ENCODE results near the gene DENND6B.
"Not testable (repeated sequence)": the region's sequence is repeated elsewhere in the genome, so short reads cannot be mapped to it uniquely, and the experiment has no call there.

DENND6B gene

DNA sequence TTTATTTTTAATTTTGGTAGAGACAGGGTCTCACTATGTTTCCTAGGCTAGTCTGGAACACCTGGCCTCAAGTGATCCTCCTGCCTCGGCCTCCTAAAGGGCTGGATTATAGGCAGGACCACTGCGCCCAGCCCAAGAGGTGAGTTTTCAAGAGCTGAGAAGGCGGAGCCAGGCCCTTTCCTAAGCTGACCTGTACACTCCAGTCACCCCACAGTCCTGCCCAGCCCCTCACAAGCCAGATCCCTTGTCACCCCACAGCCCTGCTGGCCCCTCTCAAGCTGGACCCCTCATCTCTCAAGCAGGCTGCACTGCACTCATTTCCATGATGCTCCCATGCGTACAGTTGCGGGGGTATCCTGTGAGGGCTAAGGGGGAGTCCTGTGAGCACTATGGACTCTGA is 2.9 kb downstream of the DENND6B start:
- no peaks in the 10 kb centered on the region for H3K36me3 ChIP-seq (ENCODE audit: control insufficient read depth, insufficient read depth, low read length)
- WGBS, 2 experiments: 89 to 99% methylated on average over 5 of the region's 5 CpGs
- no peaks in the 10 kb centered on the region for H3K9me3 ChIP-seq (ENCODE audit: control insufficient read depth, low read length)
- H3K4me3 ChIP-seq (ENCODE audit: insufficient read depth, low read depth, low read length): no peak overlapping the region
- no peak overlapping the region for H3K27ac ChIP-seq (ENCODE audit: insufficient read depth, low read depth, low read length, poor library complexity, severe bottlenecking)
- H3K4me1 ChIP-seq (ENCODE audit: control insufficient read depth, insufficient read depth, low read length): peaks cover 5% of the 10 kb centered on the region
- H3K27me3 ChIP-seq (ENCODE audit: control insufficient read depth, insufficient read depth, low read length, poor library complexity, severe bottlenecking): peaks cover 9% of the 10 kb centered on the region

DNA sequence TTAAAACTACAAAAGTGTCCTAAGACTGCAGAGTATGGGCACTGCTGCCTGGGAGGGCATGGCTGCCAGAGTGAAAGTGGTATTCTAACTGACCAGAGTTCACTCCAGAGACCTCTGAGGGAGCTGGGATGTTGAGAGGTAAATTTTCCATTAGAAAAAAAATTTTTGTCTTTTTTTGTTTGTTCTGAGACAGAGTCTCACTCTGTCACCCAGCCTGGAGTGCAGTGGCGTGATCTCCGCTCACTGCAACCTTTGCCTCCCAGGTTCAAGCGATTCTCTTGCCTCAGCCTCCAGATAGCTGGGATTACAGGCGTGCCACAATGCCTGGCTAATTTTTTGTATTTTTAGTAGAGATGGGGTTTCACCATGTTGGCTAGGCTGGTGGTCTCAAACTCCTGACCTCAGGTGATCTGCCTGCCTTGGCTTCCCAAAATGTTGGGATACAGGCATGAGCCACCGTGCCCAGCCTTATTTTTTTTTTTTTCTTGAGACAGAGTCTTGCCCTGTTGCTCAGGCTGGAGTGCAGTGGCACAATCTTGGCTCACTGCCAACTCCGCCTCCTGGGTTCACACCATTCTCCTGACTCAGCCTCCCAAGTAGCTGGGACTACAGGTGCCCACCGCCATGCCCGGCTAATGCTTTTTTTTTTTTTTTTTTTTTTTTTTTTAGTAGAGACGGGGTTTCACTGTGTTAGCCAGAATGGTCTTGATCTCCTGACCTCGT is 4.3 kb downstream of the DENND6B start:
- H3K4me3 ChIP-seq (ENCODE audit: insufficient read depth, low read depth, low read length); H3K4me1 ChIP-seq (ENCODE audit: control insufficient read depth, insufficient read depth, low read length); H3K27me3 ChIP-seq (ENCODE audit: control insufficient read depth, insufficient read depth, low read length, poor library complexity, severe bottlenecking); H3K36me3 ChIP-seq (ENCODE audit: control insufficient read depth, insufficient read depth, low read length); H3K9me3 ChIP-seq (ENCODE audit: control insufficient read depth, low read length); H3K27ac ChIP-seq (ENCODE audit: insufficient read depth, low read depth, low read length, poor library complexity, severe bottlenecking): not testable (repeated sequence)
- WGBS, 2 experiments: 91 to 94% methylated on average over 8 of the region's 10 CpGs

DNA sequence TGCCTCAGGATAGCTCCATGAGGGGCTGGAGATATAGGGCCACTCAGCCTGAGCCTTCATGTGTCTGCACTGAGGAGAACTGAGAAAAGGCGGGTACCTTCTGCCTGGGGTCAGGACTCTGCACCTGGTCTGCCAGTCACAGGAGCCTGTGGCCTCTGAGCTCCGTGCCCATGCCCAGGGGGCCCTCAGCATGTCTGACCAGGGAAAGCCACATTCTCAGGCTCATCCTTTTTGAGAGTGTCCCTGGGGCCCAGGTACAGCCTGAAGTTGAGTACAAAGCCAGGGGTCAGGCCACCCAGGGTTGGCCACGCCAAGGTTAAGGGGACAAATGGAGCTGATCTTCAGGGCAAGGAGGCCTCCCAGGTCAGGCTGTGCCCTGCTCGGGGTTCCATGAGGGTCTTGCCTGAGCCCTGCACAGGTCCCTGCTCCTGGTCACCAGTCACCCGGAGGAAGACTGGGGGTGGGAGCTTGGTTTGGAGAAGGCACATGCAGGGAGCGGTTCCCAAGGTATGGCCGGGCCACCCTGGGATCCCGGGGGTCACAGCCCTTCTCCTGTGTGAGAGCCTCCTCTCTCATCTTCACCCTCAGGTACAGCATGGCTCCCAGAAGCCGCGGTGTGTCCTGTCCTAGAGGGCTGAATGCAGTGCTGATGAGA is 6.0 kb downstream of the DENND6B start:
- H3K4me1 ChIP-seq (ENCODE audit: control insufficient read depth, insufficient read depth, low read length): peaks cover under 1% of the 10 kb centered on the region
- no peaks in the 10 kb centered on the region for H3K9me3 ChIP-seq (ENCODE audit: control insufficient read depth, low read length)
- H3K4me3 ChIP-seq (ENCODE audit: insufficient read depth, low read depth, low read length): no peak overlapping the region
- H3K27ac ChIP-seq (ENCODE audit: insufficient read depth, low read depth, low read length, poor library complexity, severe bottlenecking): no peak overlapping the region
- no peaks in the 10 kb centered on the region for H3K36me3 ChIP-seq (ENCODE audit: control insufficient read depth, insufficient read depth, low read length)
- peaks cover 2% of the 10 kb centered on the region for H3K27me3 ChIP-seq (ENCODE audit: control insufficient read depth, insufficient read depth, low read length, poor library complexity, severe bottlenecking)
- 92 to 94% methylated on average over 10 of the region's 10 CpGs for WGBS, 2 experiments

DNA sequence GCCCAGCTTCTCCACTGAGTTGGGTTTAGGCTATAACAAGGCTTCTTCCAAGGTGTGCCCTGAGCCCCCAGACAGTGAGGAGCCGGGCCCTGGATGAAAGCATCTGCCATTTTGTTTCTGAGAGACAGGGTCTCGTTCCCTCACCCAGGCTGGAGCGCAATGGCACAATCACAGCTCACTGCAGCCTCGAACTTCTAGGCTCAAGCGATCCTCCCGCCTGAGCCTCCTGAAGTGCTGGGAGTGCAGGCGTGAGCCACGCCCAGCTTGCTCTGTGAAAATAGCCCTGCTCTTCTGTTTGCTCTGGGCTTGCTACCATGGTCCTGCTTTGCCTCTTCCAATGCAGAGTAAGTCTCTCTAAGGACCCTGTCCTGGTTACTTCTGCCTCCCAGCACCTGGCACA is 6.7 kb downstream of the DENND6B start:
- Histone ChIP-seq H3K4me1 (ENCODE audit: control insufficient read depth, insufficient read depth, low read length) (no peaks in the 10 kb centered on the region), H3K27ac (ENCODE audit: insufficient read depth, low read depth, low read length, poor library complexity, severe bottlenecking) (no peak overlapping the region), H3K9me3 (ENCODE audit: control insufficient read depth, low read length) (no peaks in the 10 kb centered on the region), H3K4me3 (ENCODE audit: insufficient read depth, low read depth, low read length) (no peak overlapping the region), H3K36me3 (ENCODE audit: control insufficient read depth, insufficient read depth, low read length) (no peaks in the 10 kb centered on the region), H3K27me3 (ENCODE audit: control insufficient read depth, insufficient read depth, low read length, poor library complexity, severe bottlenecking) (no peaks in the 10 kb centered on the region)
- 90 to 92% methylated on average over 8 of the region's 8 CpGs for WGBS, 2 experiments

DNA sequence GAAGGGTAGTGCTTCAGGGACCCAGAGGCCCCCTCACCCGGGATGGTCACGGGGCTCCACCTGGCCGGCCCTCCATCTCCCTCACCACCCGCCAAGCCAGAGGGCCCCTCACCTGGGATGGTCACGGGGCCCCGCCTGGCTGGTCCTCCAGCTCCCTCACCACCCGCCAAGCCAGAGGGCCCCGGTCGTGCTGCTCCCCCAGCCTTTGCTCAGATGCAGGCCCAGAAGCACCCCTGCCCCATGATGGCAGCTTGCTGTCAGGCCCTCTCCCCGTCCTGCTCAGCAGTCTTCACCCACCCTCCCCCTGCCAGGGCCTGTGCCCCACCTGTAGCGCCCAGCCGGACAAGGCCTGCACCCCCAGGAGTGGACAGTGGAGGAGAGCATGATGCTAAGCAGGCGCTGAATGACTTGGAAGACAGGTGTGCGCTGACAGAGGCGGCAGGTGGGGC is 7.3 kb downstream of the DENND6B start:
- H3K27me3 ChIP-seq (ENCODE audit: control insufficient read depth, insufficient read depth, low read length, poor library complexity, severe bottlenecking): no peaks in the 10 kb centered on the region
- no peaks in the 10 kb centered on the region for H3K4me1 ChIP-seq (ENCODE audit: control insufficient read depth, insufficient read depth, low read length)
- WGBS, 2 experiments: 90 to 92% methylated on average over 15 of the region's 15 CpGs
- H3K36me3 ChIP-seq (ENCODE audit: control insufficient read depth, insufficient read depth, low read length): no peaks in the 10 kb centered on the region
- no peak overlapping the region for H3K27ac ChIP-seq (ENCODE audit: insufficient read depth, low read depth, low read length, poor library complexity, severe bottlenecking)
- H3K9me3 ChIP-seq (ENCODE audit: control insufficient read depth, low read length): no peaks in the 10 kb centered on the region
- H3K4me3 ChIP-seq (ENCODE audit: insufficient read depth, low read depth, low read length): no peak overlapping the region

DNA sequence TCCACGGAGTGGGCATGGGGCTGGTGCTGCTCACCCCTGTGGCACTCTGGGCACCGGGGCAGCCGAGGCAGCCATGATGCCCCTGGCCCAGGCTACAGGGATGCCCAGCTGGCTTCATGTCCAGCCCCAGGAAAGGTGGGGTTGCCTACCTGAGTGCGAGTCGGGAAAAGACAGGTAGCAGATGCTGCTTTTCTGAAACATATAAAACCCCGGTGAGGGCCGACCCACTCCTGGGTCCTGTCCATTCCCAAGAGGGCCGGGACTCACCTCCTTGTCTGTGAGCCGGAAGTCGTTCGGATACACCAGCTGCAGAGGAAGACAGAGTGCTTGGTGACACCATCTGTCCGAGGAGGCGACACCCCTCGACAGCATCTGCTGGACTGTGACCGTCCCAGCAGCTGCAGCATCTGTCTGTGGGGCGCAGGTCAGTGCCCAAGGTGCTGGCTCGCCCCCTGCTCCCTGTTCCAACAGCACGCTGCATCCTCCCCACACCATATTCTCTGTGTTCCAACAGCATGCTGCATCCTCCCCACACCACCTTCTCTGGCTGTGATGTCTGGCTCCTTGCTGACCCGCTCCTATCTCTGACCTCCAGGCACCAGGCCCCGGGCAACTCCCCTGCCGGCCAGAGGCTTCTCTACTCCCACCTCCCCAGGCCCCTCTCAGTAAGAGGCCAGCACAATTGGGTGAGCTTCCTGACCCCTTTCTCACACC is 8.0 kb downstream of the DENND6B start:
- H3K27ac ChIP-seq (ENCODE audit: insufficient read depth, low read depth, low read length, poor library complexity, severe bottlenecking): no peak overlapping the region
- no peak overlapping the region for H3K4me3 ChIP-seq (ENCODE audit: insufficient read depth, low read depth, low read length)
- no peaks in the 10 kb centered on the region for H3K4me1 ChIP-seq (ENCODE audit: control insufficient read depth, insufficient read depth, low read length)
- H3K27me3 ChIP-seq (ENCODE audit: control insufficient read depth, insufficient read depth, low read length, poor library complexity, severe bottlenecking): no peaks in the 10 kb centered on the region
- WGBS, 2 experiments: 91 to 92% methylated on average over 21 of the region's 21 CpGs
- H3K36me3 ChIP-seq (ENCODE audit: control insufficient read depth, insufficient read depth, low read length): no peaks in the 10 kb centered on the region
- no peaks in the 10 kb centered on the region for H3K9me3 ChIP-seq (ENCODE audit: control insufficient read depth, low read length)

DNA sequence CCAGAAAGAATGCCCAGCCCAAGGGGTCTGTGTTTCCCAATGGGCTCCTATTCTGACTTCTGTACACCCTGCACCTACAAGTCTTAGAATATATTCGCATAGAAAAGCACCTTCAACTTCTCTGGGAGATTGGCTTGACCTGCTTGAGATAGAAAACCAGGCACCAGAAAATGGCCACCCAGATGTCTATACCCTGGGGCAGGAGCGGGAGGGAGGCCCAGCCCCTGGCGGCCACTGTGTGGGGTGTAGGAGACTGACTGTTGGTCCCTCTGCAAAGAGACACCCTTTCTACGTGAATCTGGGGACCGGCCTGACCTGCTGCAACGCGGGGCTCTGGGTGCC is 8.5 kb downstream of the DENND6B start:
- no peak overlapping the region for H3K27ac ChIP-seq (ENCODE audit: insufficient read depth, low read depth, low read length, poor library complexity, severe bottlenecking)
- 87 to 90% methylated on average over 7 of the region's 7 CpGs for WGBS, 2 experiments
- H3K9me3 ChIP-seq (ENCODE audit: control insufficient read depth, low read length): no peaks in the 10 kb centered on the region
- no peaks in the 10 kb centered on the region for H3K36me3 ChIP-seq (ENCODE audit: control insufficient read depth, insufficient read depth, low read length)
- no peak overlapping the region for H3K4me3 ChIP-seq (ENCODE audit: insufficient read depth, low read depth, low read length)
- H3K27me3 ChIP-seq (ENCODE audit: control insufficient read depth, insufficient read depth, low read length, poor library complexity, severe bottlenecking): no peaks in the 10 kb centered on the region
- no peaks in the 10 kb centered on the region for H3K4me1 ChIP-seq (ENCODE audit: control insufficient read depth, insufficient read depth, low read length)

DNA sequence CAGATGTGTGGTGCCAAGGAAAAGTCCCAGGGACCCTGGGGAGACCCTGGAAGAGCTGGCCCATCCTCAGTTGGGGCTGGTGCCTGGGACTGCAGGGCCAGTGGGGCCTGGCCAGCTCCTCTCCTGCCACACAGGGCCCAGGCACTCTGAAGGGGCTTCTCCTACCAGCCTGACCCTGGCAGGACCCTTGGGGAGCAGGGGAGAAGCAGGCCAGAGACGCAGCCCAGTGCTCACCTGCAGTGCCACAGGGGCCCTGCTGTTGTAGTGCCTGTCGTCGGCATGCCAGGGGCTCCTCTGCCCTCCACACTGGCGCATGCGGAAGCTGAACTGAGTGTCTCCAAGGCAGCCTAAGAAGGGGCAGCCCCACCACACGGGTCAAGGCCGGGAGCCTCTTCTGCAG is 9.1 kb downstream of the DENND6B start:
- 90 to 91% methylated on average over 7 of the region's 7 CpGs for WGBS, 2 experiments
- H3K27ac ChIP-seq (ENCODE audit: insufficient read depth, low read depth, low read length, poor library complexity, severe bottlenecking): no peak overlapping the region
- no peaks in the 10 kb centered on the region for H3K9me3 ChIP-seq (ENCODE audit: control insufficient read depth, low read length)
- H3K36me3 ChIP-seq (ENCODE audit: control insufficient read depth, insufficient read depth, low read length): no peaks in the 10 kb centered on the region
- H3K4me3 ChIP-seq (ENCODE audit: insufficient read depth, low read depth, low read length): no peak overlapping the region
- H3K4me1 ChIP-seq (ENCODE audit: control insufficient read depth, insufficient read depth, low read length): no peaks in the 10 kb centered on the region
- H3K27me3 ChIP-seq (ENCODE audit: control insufficient read depth, insufficient read depth, low read length, poor library complexity, severe bottlenecking): no peaks in the 10 kb centered on the region

DNA sequence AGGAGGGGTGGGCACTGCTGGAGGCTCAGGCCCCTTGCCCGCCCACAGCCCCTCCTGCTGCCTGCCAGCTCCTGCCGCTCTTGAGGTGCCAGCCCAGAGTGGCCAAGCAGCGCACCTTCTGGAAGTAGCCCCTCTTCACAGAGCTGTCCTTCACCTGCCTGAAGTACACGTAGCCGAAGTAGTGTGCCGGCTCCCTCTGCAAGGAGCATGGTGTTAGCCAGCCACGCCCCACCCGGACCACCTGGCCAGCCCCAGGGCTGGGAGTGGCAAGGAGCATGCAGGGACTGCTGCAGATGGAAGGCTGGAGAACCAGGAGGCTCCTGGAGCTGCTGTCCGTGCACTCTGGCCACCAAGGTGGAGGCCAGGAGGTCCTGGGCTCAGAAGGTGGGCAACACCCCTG is 9.6 kb downstream of the DENND6B start:
- H3K4me1 ChIP-seq (ENCODE audit: control insufficient read depth, insufficient read depth, low read length): no peaks in the 10 kb centered on the region
- no peaks in the 10 kb centered on the region for H3K36me3 ChIP-seq (ENCODE audit: control insufficient read depth, insufficient read depth, low read length)
- 94% methylated on average over 9 of the region's 9 CpGs for WGBS, 2 experiments
- H3K4me3 ChIP-seq (ENCODE audit: insufficient read depth, low read depth, low read length): no peak overlapping the region
- H3K27me3 ChIP-seq (ENCODE audit: control insufficient read depth, insufficient read depth, low read length, poor library complexity, severe bottlenecking): no peaks in the 10 kb centered on the region
- no peak overlapping the region for H3K27ac ChIP-seq (ENCODE audit: insufficient read depth, low read depth, low read length, poor library complexity, severe bottlenecking)
- no peaks in the 10 kb centered on the region for H3K9me3 ChIP-seq (ENCODE audit: control insufficient read depth, low read length)
